MCF 10A (cell line): Measurements from ENCODE around the gene FASTKD1. TPM values are rescaled to one million over a fixed set of nuclear protein-coding genes. Genes with fewer than 3 reads are reported as not detected.
"Not testable (repeated sequence)": the region's sequence is repeated elsewhere in the genome, so short reads cannot be mapped to it uniquely, and the experiment has no call there.

Experiments used
- BruUV-seq: library from RNA; stranded (reverse); fragments of 400-500 nt; replicated peaks from 2 replicates; lab custom pipeline; 2021; lab: Mats Ljungman, UMichigan
- CTCF ChIA-PET: fragments of 300-600 bp; sonication (Branson Sonifier 250); formaldehyde crosslinking; extraction: SDS; loops from one replicate; lab custom pipeline; 2021; ENCODE audit warnings: antibody characterized with exemption, inconsistent platforms; lab: Yijun Ruan, JAX
- POLR2A ChIA-PET: fragments of 300-600, 350-650 bp; sonication (Branson Sonifier 250); formaldehyde crosslinking; extraction: SDS; loops from one replicate; lab custom pipeline; 2020; ENCODE audit warnings: antibody characterized with exemption, inconsistent platforms; lab: Yijun Ruan, JAX
- DNase-seq: peaks from one replicate; pipeline ENCODE4 v3.0.0-alpha.2; 2018; ENCODE audit not compliant: unreplicated experiment
- H3K27ac Mint-ChIP-seq: one replicate; pipeline ENCODE4 v1.8.0; 2022; ENCODE audit warnings: mild to moderate bottlenecking, low read depth, mixed read lengths; ENCODE audit not compliant: unreplicated experiment
- H3K27me3 Mint-ChIP-seq: one replicate; pipeline ENCODE4 v1.8.0; 2022; ENCODE audit warnings: mixed read lengths; ENCODE audit not compliant: insufficient read depth, unreplicated experiment
- H3K36me3 Mint-ChIP-seq: one replicate; pipeline ENCODE4 v1.8.0; 2022; ENCODE audit warnings: mild to moderate bottlenecking, moderate library complexity, mixed read lengths; ENCODE audit not compliant: insufficient read depth, unreplicated experiment
- H3K4me1 Mint-ChIP-seq: one replicate; pipeline ENCODE4 v1.8.0; 2022; ENCODE audit warnings: mixed read lengths; ENCODE audit not compliant: insufficient read depth, unreplicated experiment
- H3K4me3 Mint-ChIP-seq: one replicate; pipeline ENCODE4 v1.8.0; 2022; ENCODE audit warnings: mild to moderate bottlenecking, moderate library complexity, mixed read lengths; ENCODE audit not compliant: unreplicated experiment
- H3K9me3 Mint-ChIP-seq: one replicate; pipeline ENCODE4 v1.8.0; 2022; ENCODE audit warnings: mixed read lengths; ENCODE audit not compliant: unreplicated experiment
- CTCF ChIP-seq: fragments of 200-600 bp; IDR thresholded peaks from one replicate; pipeline ENCODE4 v1.8.0; 2022; ENCODE audit warnings: antibody characterized with exemption, mild to moderate bottlenecking; ENCODE audit not compliant: unreplicated experiment
- intact Hi-C: fragments of 100-400 bp; cut with micrococcal nuclease; formaldehyde crosslinking; loops from 2 replicates; pipeline ENCODE4 v1.14.1; 2022
- total RNA-seq: library from RNA; stranded (reverse); gene quantifications from 2 replicates; pipeline ENCODE4 v1.2.3, GENCODE V29; 2022

FASTKD1 gene
- total RNA-seq, 1 experiment from 2014 or later = 39.9 TPM

GRCh38 chr2:169561364-169561763, 12.3 kb downstream of the FASTKD1 start:
- Mint-ChIP-seq H3K27ac (no peak overlapping the region), H3K4me1 (no peaks in the 10 kb centered on the region)
- CTCF ChIA-PET = interaction anchor here (0.7 to 0.8 kb wide), 2 partner anchors 109 to 622 kb away, joined by 3 to 6 read pairs; no protein-coding TSS in a partner anchor

GRCh38 chr2:169546756-169547155, 26.9 kb downstream of the FASTKD1 start:
- Mint-ChIP-seq H3K9me3 (no peaks in the 10 kb centered on the region), H3K4me3 (no peak overlapping the region), H3K27me3 (no peaks in the 10 kb centered on the region), H3K36me3 (peaks cover 52% of the 10 kb centered on the region), H3K4me1 (no peaks in the 10 kb centered on the region), H3K27ac (no peak overlapping the region)
- no peak for TF ChIP-seq CTCF
- CTCF ChIA-PET = no interaction called here
- intact Hi-C loops = no loop called here
- no peak for DNase-seq
- POLR2A ChIA-PET = no interaction called here
- no TSS peak for BruUV-seq

More at GRCh38 chr2:169561364-169561763, 12.3 kb downstream of the FASTKD1 start:
- POLR2A ChIA-PET = interaction anchor here (2.4 kb wide), 1 partner anchor 11 kb away, joined by 14 read pairs; the partner anchor contains the start of gene FASTKD1
- intact Hi-C loops = no loop called here
- no TSS peak for BruUV-seq
- no peak overlapping the region for H3K4me3 Mint-ChIP-seq
- no peaks in the 10 kb centered on the region for H3K9me3 Mint-ChIP-seq
- DNase-seq = no peak
- H3K36me3 Mint-ChIP-seq = peaks cover 68% of the 10 kb centered on the region
- no peak for TF ChIP-seq CTCF
- H3K27me3 Mint-ChIP-seq = no peaks in the 10 kb centered on the region

- no TSS peak for BruUV-seq
- Mint-ChIP-seq H3K36me3 (peaks cover 37% of the 10 kb centered on the region), H3K9me3 (no peaks in the 10 kb centered on the region), H3K4me1 (no peaks in the 10 kb centered on the region), H3K4me3 (no peak overlapping the region), H3K27ac (no peak overlapping the region), H3K27me3 (no peaks in the 10 kb centered on the region)
- no peak for DNase-seq
- POLR2A ChIA-PET = no interaction called here
- TF ChIP-seq CTCF = no peak
- CTCF ChIA-PET = no interaction called here
- intact Hi-C loops = no loop called here
Observed at GRCh38 chr2:169542433-169542832, 31.2 kb downstream of the FASTKD1 start.

GRCh38 chr2:169540146-169540545, 33.5 kb downstream of the FASTKD1 start:
- no peaks in the 10 kb centered on the region for H3K9me3 Mint-ChIP-seq
- TF ChIP-seq CTCF = no peak
- no TSS peak for BruUV-seq
- no peak for DNase-seq
- no peaks in the 10 kb centered on the region for H3K27me3 Mint-ChIP-seq
- ChIA-PET CTCF (interaction anchor here (0.8 to 1.4 kb wide), 2 partner anchors 89 to 518 kb away, joined by 3 read pairs; no protein-coding TSS in a partner anchor), POLR2A (no interaction called here)
- intact Hi-C loops = no loop called here
- no peaks in the 10 kb centered on the region for H3K4me1 Mint-ChIP-seq
- H3K36me3 Mint-ChIP-seq = peaks cover 37% of the 10 kb centered on the region
- H3K4me3 Mint-ChIP-seq = no peak overlapping the region
- H3K27ac Mint-ChIP-seq = no peak overlapping the region

DNA sequence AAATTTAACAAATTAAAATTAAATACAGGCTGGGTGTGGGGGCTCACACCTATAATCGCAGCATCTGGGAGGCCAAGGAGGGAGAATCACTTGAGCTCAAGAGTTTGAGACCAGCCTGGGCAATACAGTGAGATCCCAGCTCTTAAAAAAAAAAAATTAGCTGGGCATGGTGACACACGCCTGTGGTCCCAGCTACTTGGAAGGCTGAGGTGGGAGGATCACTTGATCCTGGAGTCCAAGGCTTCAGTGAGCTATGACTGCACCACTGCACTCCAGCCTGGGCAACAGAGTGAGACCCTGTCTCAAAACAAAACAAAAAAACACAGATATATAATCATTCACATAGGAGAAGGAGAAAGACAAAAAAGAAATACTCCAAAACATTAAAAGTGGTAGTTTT, 34.2 kb downstream of the FASTKD1 start:
- CTCF ChIA-PET = interaction anchor here (0.8 to 1.4 kb wide), 2 partner anchors 88 to 517 kb away, joined by 3 read pairs; no protein-coding TSS in a partner anchor
- H3K27ac Mint-ChIP-seq, H3K4me3 Mint-ChIP-seq, intact Hi-C loops, H3K4me1 Mint-ChIP-seq, H3K27me3 Mint-ChIP-seq, BruUV-seq, H3K9me3 Mint-ChIP-seq, DNase-seq: not testable (repeated sequence)
- peaks cover 41% of the 10 kb centered on the region for H3K36me3 Mint-ChIP-seq
- POLR2A ChIA-PET = interaction anchor here (0.6 kb wide), 1 partner anchor 1205 kb away, joined by 4 read pairs; no protein-coding TSS in a partner anchor
